ENCODE measurements around the gene LTBP2.
A peak's percentile ranks its signal among the peaks of the same experiment; 100 is the strongest.

LTBP2 gene

DNA sequence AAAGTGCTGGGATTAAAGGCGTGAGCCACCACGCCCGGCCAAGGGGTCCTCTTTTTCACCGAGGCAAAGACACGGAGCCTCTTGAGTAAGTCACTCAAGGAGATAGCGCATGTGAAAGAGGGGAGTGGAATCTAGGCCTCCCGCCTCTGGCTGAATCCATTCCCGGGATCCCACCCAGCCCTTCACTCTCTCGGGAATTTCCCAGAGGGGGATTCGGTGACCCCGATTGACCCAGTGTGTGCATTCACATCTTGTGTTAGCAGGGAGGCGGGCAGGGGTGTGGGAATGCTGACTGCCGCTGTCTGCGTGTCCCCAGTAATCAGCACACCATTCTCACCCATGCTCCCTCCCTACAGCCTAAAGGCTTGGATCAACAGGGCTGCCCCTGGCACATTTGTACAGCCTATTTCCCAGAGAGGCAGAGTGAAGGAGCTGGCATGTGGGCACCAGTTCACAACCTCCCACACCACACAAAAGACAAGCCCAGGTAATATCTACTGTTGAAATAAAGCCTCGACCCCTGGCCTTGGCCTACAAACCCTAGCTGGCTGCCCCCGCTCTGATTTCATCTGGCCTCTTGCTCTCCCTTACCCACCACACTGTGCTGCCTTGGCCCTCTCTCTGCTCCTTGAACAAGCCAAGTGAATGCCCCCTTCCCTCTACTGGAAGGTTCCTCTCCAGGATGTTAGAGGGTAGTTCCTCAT lies 1.3 kb upstream of the LTBP2 start:
- DNase-seq, result no peak

DNA sequence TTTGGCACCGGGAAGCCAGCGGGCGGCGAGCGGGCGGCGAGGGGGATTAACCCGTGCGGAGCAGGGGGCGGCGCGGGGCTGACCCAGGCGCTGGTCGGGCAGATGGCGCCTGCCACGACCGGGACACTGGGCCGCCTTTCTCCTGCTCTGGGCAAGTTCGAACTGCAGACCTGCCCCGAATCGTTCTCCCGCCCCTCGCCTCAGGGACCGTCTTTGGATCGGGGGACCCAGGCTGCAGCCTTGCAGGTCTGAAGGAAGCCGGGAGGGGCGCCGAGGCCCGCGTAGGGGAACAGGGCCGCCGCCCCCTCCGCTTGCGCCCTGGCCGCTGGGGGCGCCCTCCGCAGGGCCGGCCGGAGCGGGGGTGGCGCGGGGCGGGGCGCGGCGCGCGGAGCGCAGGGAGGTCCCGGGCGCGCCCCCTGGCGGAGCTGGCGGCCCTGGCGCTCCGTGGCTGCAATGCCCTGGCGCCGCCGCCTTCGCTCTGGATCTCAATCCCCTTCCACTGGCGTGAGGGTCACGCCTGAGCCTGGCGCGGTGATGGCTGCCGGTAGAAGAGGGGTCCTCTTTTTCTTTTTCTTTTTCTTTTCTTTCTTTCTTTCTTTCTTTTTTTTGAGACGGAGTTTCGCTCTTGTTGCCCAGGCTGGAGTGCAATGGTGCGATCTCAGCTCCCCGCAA lies 449 bp upstream of the LTBP2 start:
- DNase-seq, result peak in 36 of 56 donors; percentile 8 to 75 (median 37)

DNA sequence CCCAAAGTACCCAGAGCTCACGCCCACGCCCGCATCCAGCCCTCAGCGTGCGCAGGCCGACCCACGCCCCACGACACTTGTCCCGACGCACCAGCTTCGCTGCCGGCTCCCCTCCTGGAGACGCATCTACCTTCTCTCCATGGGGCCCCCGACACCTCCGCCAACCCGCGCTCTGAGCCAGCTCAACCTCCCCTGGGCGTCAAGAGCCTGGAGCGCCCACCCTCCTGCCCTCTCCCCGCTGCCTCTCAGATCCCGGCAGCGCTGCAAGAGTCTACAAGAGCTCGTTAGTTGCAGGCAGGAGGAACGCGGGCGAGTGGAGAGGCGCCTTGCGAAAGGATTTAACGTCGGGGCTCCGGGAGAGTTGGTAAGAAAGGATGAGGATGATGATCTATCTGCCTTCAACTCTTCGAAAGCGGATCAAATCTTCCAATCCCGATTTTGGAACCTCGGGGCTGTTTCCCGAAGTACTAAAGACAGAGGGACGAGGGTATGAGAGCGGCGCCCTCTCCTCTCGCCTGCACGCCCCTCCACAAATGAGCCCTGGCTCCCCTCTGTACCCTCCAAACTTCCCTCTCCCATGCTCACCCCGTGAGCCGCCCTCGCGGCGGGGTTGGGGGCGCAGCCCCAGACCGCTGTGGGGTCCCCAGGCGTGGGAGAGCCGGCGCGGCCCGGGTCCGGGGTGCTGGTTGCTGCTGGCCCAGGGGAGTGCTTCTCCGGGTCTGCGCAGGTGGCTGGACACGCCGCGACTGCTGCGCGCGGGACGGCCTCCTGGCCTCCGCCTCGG lies 979 bp downstream of the LTBP2 start:
- DNase-seq, result no peak

DNA sequence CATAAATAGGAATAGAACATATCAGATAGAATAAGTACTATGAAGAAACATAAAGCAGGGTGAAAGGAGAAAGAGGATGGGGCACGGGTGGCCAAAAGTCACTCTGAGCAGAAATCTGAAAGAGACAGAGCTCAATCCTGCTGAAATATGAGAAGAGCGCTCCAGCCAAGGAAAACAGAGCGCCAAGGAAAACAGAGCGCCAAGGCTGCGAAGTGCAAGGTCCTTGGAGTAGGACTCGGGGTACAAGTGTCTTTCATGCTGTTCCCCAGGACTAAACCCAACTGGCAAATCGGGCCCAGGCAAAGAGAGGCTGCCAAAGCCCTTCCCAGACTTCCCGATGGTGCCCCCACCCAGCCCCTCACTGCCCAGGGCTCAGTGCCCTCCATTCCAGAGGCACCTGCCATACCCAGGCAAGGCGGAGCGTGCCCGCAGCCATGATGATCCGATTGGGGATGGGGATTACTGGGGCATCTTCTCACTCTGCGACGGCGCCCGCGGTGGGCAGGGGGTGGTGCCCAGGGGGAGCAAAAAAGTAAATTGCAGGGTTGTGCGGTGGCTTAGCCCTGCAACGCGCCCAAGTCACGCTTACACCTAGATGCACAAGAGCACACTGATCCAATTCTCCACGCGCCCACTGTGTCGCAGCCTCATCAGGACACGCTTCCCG lies 1.7 kb downstream of the LTBP2 start:
- no peak for DNase-seq

DNA sequence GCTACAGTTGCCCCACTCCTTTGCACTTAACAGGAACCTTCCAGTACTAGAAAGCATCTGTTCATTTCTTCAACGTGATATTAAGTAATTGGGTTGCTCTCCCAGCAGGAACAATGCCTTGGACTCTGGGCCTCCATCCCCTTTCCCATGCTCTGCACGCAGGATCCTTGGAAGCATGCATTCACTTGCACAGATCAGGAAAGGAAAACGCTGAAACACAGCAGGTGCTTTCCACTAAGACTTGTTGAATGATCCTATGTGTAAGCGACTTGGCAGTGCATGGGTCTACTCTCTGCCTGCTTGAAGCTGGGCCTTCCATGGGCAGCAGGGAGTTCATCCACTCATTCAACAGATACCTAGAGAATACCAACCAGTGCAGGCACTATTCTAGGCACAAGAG lies 2.3 kb downstream of the LTBP2 start:
- no peak for DNase-seq

DNA sequence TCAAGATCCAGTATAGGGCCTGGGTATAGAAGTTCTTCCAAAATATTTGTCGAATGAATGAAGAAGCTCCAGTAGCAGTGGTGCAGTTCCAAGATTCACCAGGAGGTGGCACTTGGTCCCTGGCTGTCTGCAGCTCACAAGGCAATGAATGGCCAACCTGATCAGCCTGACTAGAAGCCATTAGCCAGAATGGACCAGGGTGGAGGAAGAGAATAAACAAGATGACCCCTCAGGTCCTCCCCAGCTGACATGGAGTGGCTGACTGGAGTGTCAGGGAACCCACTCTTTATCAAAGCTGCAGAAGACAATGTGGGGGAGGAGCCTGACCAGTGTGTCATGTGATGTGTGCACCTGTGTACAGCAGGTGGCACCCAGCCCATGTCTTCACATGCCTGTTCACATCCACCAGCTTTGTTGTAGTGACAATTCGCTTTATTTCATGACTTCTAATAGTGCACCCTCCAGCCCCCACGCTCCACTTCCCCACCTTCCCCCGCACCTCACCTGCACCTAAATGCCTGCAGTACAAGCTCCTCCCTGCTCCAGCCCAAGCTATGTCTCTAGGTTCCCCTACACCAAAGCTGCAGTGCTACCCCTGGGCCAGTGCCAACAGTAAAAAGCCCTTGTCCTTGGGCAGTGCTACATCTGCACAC lies 3.0 kb downstream of the LTBP2 start:
- DNase-seq, result peak in 51 of 56 donors; percentile 5 to 89 (median 52)

DNA sequence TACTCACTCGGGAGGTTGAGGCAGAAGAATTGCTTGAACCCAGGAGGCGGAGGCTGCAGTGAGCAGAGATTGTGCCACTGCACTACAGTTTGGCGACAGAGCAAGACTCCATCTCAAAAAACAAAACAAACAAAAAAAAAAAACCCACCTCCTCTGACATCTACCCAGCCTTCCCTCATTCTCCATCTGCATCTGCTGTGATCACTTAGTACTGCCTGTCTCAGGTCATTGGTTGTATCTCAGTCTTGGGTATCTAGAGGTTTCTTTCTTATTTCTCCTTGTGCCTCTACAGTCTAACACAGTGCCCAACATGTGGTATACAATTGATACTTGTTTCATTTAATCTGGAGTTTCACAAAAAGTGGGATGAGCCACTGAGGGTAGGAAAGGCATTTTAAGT lies 5.3 kb downstream of the LTBP2 start:
- DNase-seq, result no peak

DNA sequence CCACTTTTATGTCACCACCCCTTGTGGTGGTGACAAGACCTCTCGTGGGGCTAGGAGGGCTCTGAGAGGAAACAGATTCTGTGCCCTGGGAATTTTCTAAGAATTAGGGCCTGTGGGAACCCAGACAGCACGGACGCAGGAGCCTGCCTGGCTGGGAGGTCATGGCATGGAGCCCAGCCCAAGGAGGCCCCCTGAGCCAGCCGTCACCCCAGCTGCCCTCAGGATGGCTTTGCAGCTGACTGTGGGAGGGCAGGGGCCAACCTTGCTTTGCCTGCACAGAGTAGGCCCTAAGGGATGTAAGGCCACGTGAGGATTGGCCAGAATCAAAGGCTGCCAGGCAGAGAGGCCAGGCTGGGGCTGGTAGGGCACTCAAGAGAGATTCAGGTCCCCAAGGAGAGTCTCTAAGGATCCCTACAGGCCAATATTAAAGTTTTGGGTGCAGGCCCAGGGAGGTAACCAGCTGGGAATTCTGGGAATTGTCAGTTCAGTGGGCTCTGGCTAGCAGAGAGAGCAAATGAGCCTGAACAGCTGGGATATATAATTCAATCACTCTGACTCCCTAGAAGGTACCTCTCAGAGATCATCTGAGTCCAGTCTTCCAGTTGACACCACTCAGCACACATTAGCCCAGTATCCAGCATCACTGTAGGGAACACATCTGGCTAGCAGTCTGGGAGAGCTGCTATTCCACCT lies 6.4 kb downstream of the LTBP2 start:
- DNase-seq, result no peak

DNA sequence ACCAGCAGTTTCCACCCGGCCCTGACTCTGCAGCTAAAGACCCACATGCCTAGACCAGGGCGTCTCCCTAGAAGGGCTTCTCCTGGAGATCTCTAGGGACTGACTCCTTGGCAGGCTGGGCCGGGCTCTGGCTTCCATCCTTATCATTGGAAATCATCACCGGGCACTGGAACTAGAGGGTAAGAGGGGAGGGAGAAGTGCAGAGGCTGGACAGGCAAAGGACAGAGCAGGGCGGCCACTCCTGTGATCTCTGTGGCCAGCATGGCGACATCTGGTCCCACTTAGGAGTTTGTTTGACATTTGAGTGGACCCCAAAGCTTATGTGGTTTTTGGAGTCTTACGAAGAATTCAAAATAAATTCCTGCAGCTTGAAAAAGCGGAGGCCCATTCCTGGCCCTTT lies 7.1 kb downstream of the LTBP2 start:
- no peak for DNase-seq

DNA sequence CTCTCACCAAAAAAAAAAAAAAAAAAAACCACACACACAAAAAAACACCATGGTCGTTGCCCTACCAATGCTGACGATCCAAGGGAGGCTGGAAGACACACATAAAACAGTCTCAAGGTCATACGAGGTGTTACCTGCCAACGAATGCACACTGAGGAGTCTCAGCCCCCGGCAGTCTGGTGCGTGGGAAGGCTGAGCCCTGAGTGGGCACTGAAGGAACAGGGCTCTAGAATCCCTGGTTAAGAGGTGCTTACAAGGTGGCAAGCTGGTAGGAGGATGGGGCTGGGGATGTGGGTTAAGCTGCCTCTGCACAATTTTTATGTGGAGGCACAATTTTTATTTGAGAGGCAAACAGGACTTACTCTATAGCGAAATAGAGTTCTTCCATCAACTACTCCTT lies 7.9 kb downstream of the LTBP2 start:
- no peak for DNase-seq

DNA sequence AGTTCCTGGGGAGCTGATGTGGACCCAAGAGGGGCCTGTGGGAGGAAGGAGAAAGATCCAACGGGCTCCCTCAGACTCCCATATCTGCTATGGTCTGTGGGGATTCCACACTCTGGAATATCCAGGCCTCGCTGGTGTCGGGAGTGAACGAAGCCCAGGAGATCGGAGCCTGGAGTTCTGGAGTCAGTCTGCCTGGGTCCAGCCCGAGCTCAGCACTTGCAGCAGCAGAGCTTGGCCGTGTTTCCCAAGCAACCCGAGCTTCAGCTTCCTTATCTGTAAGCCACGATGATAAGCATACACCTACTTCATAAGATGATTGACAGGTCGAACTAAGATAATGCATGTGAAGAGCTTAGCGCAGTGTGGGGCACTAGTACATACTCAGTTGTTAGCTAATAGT lies 10.1 kb downstream of the LTBP2 start:
- DNase-seq, result peak in 3 of 56 donors; percentile 6 to 44 (median 11)

DNA sequence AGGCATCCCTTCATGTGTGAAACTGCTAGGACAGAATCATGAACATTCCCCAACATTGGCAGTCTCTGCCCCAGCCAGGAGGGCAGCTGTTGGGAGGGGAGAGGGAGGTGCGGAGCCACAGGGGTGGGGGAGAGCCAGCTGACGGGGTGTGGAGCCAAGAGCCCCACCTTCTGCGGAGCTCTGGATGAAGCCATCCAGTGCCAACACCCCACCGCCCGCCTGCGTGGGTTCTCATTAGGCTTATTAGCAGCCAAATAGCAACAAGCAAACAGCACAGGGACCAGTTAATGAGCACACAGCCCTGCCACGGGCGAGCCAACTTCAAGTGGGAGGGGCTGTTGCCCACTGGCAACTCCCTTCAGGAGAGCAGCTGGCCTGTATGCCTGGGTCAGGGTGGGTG lies 12.1 kb downstream of the LTBP2 start:
- DNase-seq, result peak in 12 of 56 donors; percentile 10 to 47 (median 34)

DNA sequence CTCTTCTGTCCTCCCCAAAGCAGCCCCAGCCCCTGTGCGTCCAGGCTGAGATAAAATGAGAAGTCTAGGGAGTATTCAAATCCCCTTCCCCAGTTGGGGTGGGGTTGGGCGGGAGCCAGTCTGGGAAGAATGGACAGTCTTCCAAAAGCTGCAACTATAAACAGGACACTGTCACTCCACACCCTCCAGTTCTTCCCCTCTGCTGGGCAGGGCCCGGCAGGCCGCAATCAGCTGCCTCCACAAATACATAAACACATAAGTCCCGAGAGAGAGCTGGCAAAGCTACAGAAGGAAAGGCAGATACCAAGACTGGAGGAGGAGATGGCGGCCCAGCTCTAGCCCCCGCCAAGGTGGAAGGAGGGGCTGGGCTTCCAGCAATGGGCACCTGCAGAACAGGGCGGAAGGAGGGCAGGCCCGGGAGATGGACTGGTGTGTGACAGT lies 12.7 kb downstream of the LTBP2 start:
- DNase-seq, result no peak

DNA sequence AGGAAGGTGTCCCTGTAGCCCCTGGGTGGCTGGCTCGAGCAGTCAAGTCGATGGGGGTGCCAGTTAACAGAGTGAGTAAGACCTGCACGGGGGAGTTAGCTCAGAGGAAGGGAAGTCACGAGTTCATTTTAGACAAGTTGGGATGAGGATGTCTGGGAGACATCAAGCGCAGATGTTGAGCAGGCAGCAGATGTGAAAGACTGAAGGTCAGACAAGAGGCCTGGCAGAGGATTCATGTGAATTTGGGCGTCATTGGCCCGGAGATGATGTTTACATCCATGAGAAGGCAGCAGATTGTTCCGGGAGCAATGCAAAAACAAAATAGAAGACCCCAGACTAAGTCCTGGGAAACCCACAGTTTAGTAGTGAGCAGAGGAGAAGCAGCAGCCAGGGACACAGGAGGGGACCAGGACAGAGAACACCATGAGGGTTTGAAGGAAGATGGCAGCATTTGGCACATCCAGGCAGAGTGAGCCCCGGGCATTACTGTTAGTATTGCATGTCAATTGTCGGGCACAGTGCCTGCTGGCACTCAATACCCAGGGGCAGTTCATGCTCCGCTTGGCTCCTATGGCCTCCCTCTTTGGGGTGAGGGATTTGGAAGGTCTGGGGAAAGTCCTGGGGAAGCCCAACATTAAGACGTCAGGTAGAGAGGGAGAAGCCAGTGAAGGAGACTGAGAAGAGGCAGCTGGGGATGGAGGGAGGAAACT lies 15.1 kb downstream of the LTBP2 start:
- DNase-seq, result no peak

DNA sequence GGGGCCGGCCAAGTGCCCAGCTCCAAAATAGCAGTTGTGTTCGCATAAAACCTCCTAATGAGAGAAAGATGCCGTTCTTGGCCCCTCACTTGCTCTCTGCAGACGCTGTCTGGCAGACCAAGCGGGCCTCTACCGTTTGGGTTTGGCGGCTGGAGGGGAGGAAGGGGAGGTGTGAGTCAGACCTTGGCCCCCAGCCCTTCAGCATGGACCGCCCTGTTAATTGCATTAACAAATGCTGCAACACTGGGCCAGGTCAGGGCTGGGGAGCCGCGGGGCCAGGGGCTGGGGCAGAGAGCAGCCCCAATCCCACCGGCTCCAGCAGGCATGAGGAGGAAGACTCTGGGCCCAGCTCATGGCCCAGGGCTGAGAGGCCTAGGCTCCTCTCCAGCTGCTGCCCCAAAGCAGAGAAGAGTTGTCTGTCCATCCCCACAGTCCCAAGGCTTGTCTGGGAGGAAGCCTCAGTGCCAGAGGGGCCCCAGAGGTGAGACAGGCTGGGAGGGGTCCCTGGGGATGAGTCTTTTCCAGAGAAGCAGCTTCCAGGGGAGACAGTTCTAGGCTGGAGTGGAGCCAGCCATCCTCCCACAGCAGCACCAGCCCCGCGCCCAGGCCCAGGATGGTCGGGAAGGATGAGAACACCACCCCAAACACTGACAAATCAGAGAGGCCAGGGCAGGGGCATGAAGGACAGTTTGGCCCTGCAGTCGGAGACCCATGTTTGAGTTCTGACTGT lies 16.9 kb downstream of the LTBP2 start:
- peak in 14 of 56 donors; percentile 13 to 66 (median 29) for DNase-seq

DNA sequence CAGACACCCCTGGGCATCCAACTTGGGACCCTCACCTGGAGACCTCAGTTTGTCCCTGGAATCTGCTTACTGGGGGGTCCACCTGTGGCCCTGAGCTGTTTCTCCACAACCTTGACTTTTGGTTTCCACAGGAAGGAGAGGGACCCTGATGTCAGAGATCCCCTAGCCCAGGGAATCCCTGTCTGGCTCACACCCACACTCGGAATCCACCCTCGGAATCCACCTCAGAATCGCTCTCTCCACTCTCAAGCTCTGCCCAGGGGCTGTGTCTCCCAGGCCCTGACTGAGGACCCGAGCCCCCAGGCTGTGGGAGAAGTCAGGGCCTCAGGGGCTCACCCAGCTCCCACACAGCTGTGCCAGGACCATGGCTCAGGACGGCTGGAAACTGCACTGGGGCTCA lies 17.4 kb downstream of the LTBP2 start:
- peak in 2 of 56 donors; percentile 79 to 90 for DNase-seq

DNA sequence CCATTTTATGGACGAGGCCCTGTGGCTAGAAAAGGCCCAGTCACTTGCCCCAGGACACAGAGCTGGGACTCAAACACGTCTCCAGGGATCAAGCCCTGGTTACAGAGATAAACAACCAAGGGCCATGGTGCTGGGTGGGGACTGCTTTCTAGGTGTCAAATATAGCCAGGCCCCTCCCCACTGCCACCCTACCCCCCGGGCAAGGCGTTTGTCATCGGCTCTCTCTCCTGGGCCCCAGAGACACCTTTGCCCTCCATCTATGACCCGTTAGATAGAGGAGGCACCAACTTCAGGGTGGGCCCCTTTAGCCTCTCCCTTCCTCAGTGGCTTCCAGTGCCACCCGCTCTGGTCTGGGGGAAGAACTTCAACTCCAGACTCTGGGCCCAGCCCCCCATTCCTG lies 18.0 kb downstream of the LTBP2 start:
- no peak for DNase-seq

DNA sequence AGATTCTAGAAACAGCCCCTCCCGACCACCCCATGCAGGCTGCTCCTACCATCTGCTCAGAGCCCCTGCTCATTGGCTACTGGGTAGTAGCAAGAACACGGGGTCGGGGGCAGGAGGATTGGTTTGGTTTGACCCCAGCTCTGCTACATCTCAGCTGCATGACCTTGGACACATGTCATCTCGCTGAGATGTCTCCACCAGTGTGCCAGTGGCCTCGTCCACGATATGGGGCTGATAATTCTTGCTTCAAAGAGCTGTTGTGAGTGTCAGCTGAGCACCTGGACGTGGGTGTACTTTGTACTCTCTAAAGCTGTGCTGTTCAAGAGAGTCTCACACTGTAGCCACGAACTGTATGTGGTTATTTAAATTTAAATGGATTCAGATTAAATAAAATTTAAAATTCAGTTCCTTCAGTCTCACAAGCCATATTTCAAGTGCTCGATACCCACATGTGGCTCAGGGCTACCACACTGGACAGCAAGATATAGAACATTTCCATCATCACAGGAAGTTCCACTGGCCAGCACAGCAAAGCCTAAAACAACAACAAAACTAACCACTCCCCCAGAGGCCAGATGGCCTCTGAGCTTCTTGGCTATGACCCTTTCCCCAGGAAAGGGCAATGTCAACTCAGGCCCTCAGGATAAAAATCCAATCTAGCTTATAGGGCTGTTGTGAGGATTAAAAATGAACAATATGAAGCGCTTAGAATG lies 18.6 kb downstream of the LTBP2 start:
- no peak for DNase-seq
